NT2/D1 (cell line): ENCODE measurements around the gene KLHL26.

ENCODE experiments used
- SUZ12 ChIP-seq: IDR thresholded peaks from 2 replicates; pipeline ENCODE4 v1.6.1; 2011; ENCODE audit not compliant: insufficient read length, insufficient read depth; ENCODE audit errors: extremely low read depth
- YY1 ChIP-seq: IDR thresholded peaks from 2 replicates; pipeline ENCODE4 v1.6.1; 2011; ENCODE audit not compliant: insufficient read length, insufficient read depth
- ZNF274 ChIP-seq: IDR thresholded peaks from 2 replicates; pipeline ENCODE4 v1.6.1; 2011; ENCODE audit warnings: mild to moderate bottlenecking, low read depth, low read length

- no peak for TF ChIP-seq YY1
- no peak for TF ChIP-seq SUZ12
- TF ChIP-seq ZNF274, result no peak
Measured at GRCh38 chr19:18683109-18683957, 46.5 kb downstream of the KLHL26 start, which contains the start of gene CRTC1.
